Spleen (tissue), 11 donors: ENCODE results near the gene SECISBP2L. TPM values are rescaled to one million over a fixed set of nuclear protein-coding genes. Genes with fewer than 3 reads are reported as not detected.

Source experiments
- DNase-seq: peaks from one replicate; pipeline ENCODE4 v3.0.0-alpha.2; 2020
- H3K27ac ChIP-seq, 8 donors: fragments of 200-600 bp; sonication (generic) in 7 of 8; 1 replicate in 4 of 8; 2 replicates in 4 of 8; pipeline versions ENCODE4 v1.5.0 to v1.8.0; 2016 to 2021; ENCODE audit warnings: inconsistent platforms in 4 of 8, mild to moderate bottlenecking in 4 of 8, moderate library complexity in 1 of 8
- H3K27me3 ChIP-seq, 7 donors: fragments of 200-600 bp; sonication (generic) in 6 of 7; replicated peaks in 1 of 7; 1 replicate in 4 of 7; 2 replicates in 3 of 7; pipeline versions ENCODE4 v1.5.0 to v1.8.0; 2016 to 2021; ENCODE audit warnings: inconsistent platforms in 3 of 7, mild to moderate bottlenecking in 1 of 7
- H3K36me3 ChIP-seq, 6 donors: fragments of 200-600 bp; sonication (generic) in 5 of 6; 1 replicate in 4 of 6; 2 replicates in 2 of 6; pipeline versions ENCODE4 v1.5.0 to v1.8.0; 2016 to 2021; ENCODE audit warnings: inconsistent platforms in 2 of 6
- H3K4me1 ChIP-seq, 6 donors: fragments of 200-600 bp; sonication (generic) in 5 of 6; 1 replicate in 3 of 6; 2 replicates in 3 of 6; pipeline versions ENCODE4 v1.5.0 to v1.8.0; 2016 to 2021; ENCODE audit warnings: inconsistent platforms in 3 of 6
- H3K4me3 ChIP-seq, 8 donors: fragments of 200-600 bp; sonication (generic) in 7 of 8; 1 replicate in 4 of 8; 2 replicates in 4 of 8; pipeline versions ENCODE4 v1.5.0 to v1.8.0; 2016 to 2021; ENCODE audit warnings: inconsistent platforms in 4 of 8, mild to moderate bottlenecking in 4 of 8, moderate library complexity in 2 of 8
- H3K9me3 ChIP-seq, 8 donors: fragments of 200-600 bp; sonication (generic) in 7 of 8; 1 replicate in 4 of 8; 2 replicates in 4 of 8; pipeline versions ENCODE4 v1.5.0 to v1.8.0; 2016 to 2021; ENCODE audit warnings: inconsistent platforms in 4 of 8
- CTCF ChIP-seq, 11 experiments: fragments of 200-600 bp in 7 of 11; fragments of 450-650 bp in 4 of 11; sonication (generic) in 4 of 11; IDR thresholded peaks in 8 of 11; conservative IDR thresholded peaks in 3 of 11; 1 replicate in 7 of 11; 2 replicates in 4 of 11; pipeline versions ENCODE4 v1.4.0 to v1.8.0; 2016 to 2021; ENCODE audit warnings: antibody characterized with exemption in 11 of 11, inconsistent platforms in 4 of 11, mild to moderate bottlenecking in 1 of 11
- POLR2A ChIP-seq, 3 donors: fragments of 450-650 bp; IDR thresholded peaks; one replicate each; pipeline ENCODE4 v1.5.1; 2017; ENCODE audit warnings: antibody characterized with exemption in 3 of 3, mild to moderate bottlenecking in 1 of 3
- POLR2AphosphoS5 ChIP-seq, 3 donors: sonication (generic); formaldehyde crosslinking; IDR thresholded peaks; one replicate each; pipeline ENCODE4 v1.5.1; 2017; ENCODE audit warnings: antibody characterized with exemption in 3 of 3
- WGBS, 5 donors: extraction: QIAGEN DNeasy Blood & Tissue Kit in 3 of 5; methylation state at CpG; one replicate each; pipeline versions ENCODE4 v1.1.5 to v1.1.7; 2013 to 2018; 5-methylcytosine and 5-hydroxymethylcytosine counted together
- intact Hi-C: fragments of 100-400 bp; cut with DNase I; formaldehyde crosslinking; loops from one replicate; pipeline ENCODE4 v1.15.0; 2023; ENCODE audit warnings: low total_unique reads
- polyA plus RNA-seq, 3 donors: library from polyadenylated mRNA; stranded (reverse); fragments of 200-250 nt; gene quantifications; one replicate each; pipeline ENCODE4 v1.2.1, GENCODE V29; 2013
- total RNA-seq, 7 donors: library from RNA; depleted of rRNA in 3 of 7; stranded (reverse); fragments of >200 nt in 3 of 7; fragmentation: NEBNext Ultra II Directional in 4 of 7; extraction: Animal tissue kit (Norgen Biotek cat#: 25700) in 4 of 7; gene quantifications; one replicate each; pipeline versions ENCODE4 v1.1.0 to v1.2.1, GENCODE V29; 2016 to 2021
- donor health status: healthy with polysubstance abuse.
- donor health status: DM: no; HTN: no; CAD: no; lungs with moderate emphysema.
- donor health status: DM: no; HTN: no; CAD: no.
- donor health status: Bipolar disorder and iron deficiency.
- donor health status: healthy.
- donor health status: DM: no; HTN: no; CAD: no.
- donor health status: DM: yes; HTN: yes; CAD: no.

Gene SECISBP2L
- total and polyA plus RNA-seq, 10 donors = 5.6 to 58.7 (median 47.1) TPM

GRCh38 chr15:49023354-49023753 lies 22.9 kb downstream of the SECISBP2L start:
- TF ChIP-seq POLR2AphosphoS5 (IDR thresholded peaks at IDR 0.05) = no peak
- no peak for TF ChIP-seq POLR2A (IDR thresholded peaks at IDR 0.05)
- no peak for TF ChIP-seq CTCF (IDR thresholded peaks at IDR 0.05 in 8 of 11, conservative IDR thresholded peaks at IDR 0.05 in 3 of 11)
- WGBS, 5 donors = 73 to 91% (median 87%) methylated on average over 3 of the region's 3 CpGs
- peaks cover 0 to 92% (median 39%) of the 10 kb centered on the region in 6 donors for H3K36me3 ChIP-seq
- H3K27ac ChIP-seq = no peak overlapping the region
- H3K9me3 ChIP-seq = no peaks in the 10 kb centered on the region
- intact Hi-C loops = no loop called here
- no peaks in the 10 kb centered on the region for H3K4me1 ChIP-seq
- no peak for DNase-seq
- H3K4me3 ChIP-seq = no peak overlapping the region
- no peaks in the 10 kb centered on the region for H3K27me3 ChIP-seq

GRCh38 chr15:49015896-49016295 lies 30.4 kb downstream of the SECISBP2L start:
- Histone ChIP-seq H3K27ac (no peak overlapping the region), H3K27me3 (no peaks in the 10 kb centered on the region), H3K36me3 (peaks cover 3 to 99% (median 47%) of the 10 kb centered on the region in 6 donors), H3K4me3 (no peak overlapping the region), H3K4me1 (no peaks in the 10 kb centered on the region), H3K9me3 (no peaks in the 10 kb centered on the region)
- TF ChIP-seq POLR2AphosphoS5 (IDR thresholded peaks at IDR 0.05) = no peak
- TF ChIP-seq POLR2A (IDR thresholded peaks at IDR 0.05) = no peak
- TF ChIP-seq CTCF (IDR thresholded peaks at IDR 0.05 in 8 of 11, conservative IDR thresholded peaks at IDR 0.05 in 3 of 11) = no peak
- intact Hi-C loops = no loop called here
- no peak for DNase-seq
- WGBS, 5 donors = 81 to 98% (median 92%) methylated on average over 2 of the region's 2 CpGs

GRCh38 chr15:48999314-48999713 lies 46.9 kb downstream of the SECISBP2L start:
- H3K27ac ChIP-seq = no peak overlapping the region
- H3K27me3 ChIP-seq = no peaks in the 10 kb centered on the region
- H3K36me3 ChIP-seq = peaks cover 8 to 74% (median 56%) of the 10 kb centered on the region in 6 donors
- H3K4me3 ChIP-seq = no peak overlapping the region
- no peak for DNase-seq
- WGBS, 5 donors = 85 to 97% (median 95%) methylated on average over 2 of the region's 2 CpGs
- intact Hi-C loops = no loop called here
- peaks cover 0 to 12% (median 4%) of the 10 kb centered on the region in 8 donors for H3K9me3 ChIP-seq
- no peak for TF ChIP-seq CTCF (IDR thresholded peaks at IDR 0.05 in 8 of 11, conservative IDR thresholded peaks at IDR 0.05 in 3 of 11)
- no peak for TF ChIP-seq POLR2A (IDR thresholded peaks at IDR 0.05)
- no peak for TF ChIP-seq POLR2AphosphoS5 (IDR thresholded peaks at IDR 0.05)
- no peaks in the 10 kb centered on the region for H3K4me1 ChIP-seq

GRCh38 chr15:48996276-48996675 lies 50.0 kb downstream of the SECISBP2L start:
- no peaks in the 10 kb centered on the region for H3K9me3 ChIP-seq
- peaks cover 8 to 100% (median 72%) of the 10 kb centered on the region in 6 donors for H3K36me3 ChIP-seq
- no peak overlapping the region for H3K27ac ChIP-seq
- intact Hi-C loops = no loop called here
- TF ChIP-seq POLR2A (IDR thresholded peaks at IDR 0.05) = no peak
- no peaks in the 10 kb centered on the region for H3K4me1 ChIP-seq
- no peak for DNase-seq
- H3K4me3 ChIP-seq = no peak overlapping the region
- 94 to 98% (median 95%) methylated on average over 2 of the region's 2 CpGs for WGBS, 5 donors
- no peaks in the 10 kb centered on the region for H3K27me3 ChIP-seq

GRCh38 chr15:48993380-48993779 lies 52.9 kb downstream of the SECISBP2L start:
- Histone ChIP-seq H3K4me1 (no peaks in the 10 kb centered on the region), H3K27ac (no peak overlapping the region), H3K9me3 (no peaks in the 10 kb centered on the region), H3K4me3 (no peak overlapping the region), H3K27me3 (no peaks in the 10 kb centered on the region), H3K36me3 (peaks cover 2 to 91% (median 50%) of the 10 kb centered on the region in 6 donors)
- DNase-seq = no peak
- intact Hi-C loops = no loop called here
- TF ChIP-seq POLR2AphosphoS5 (IDR thresholded peaks at IDR 0.05) = no peak
- TF ChIP-seq CTCF (IDR thresholded peaks at IDR 0.05 in 8 of 11, conservative IDR thresholded peaks at IDR 0.05 in 3 of 11) = no peak
- no peak for TF ChIP-seq POLR2A (IDR thresholded peaks at IDR 0.05)
